ENCODE measurements around the gene DAAM2. TPM values are rescaled to one million over a fixed set of nuclear protein-coding genes. Genes with fewer than 3 reads are reported as not detected.

DAAM2 gene
- total and polyA plus RNA-seq, 4 donors = 1.9 to 17.0 (median 4.4) TPM

DNA sequence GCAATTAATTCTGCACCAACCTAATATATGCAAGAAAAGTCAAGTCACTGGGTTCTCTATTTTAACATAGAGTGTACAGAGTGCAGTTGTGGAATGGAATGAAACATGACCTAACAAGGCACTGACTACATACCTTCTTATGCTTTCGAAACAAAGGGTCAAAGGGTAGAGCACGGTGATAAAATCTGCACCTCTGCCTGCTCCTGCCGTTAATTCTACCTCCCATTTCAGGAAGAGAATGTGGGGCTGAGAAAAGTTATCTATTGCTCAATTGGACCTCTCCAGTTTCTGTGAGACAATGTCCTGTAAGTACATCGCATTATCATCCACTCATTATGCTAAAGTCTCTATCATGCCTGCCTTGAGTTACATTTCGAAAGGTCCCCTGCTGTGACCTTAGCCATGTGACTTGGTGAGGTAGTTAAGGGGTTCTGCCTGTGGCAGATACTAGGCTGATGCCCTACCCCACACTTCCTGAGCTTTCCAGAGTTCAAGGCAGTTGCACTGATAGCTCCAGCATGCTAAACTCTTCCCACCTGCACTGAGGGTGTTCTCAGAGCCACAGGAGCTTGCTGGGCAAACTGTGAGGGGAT, 156.1 kb downstream of the DAAM2 start (continued):
- TF ChIP-seq CTCF (IDR thresholded peaks at IDR 0.05; ENCODE audit: low read depth, low read length, missing input control) (no peak), HNF4G (IDR thresholded peaks at IDR 0.05) (peak; percentile 48)
- TF ChIP-seq, protein P1, sequence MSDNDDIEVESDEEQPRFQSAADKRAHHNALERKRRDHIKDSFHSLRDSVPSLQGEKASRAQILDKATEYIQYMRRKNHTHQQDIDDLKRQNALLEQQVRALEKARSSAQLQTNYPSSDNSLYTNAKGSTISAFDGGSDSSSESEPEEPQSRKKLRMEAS (IDR thresholded peaks at IDR 0.05) = peak; percentile 73

DNA sequence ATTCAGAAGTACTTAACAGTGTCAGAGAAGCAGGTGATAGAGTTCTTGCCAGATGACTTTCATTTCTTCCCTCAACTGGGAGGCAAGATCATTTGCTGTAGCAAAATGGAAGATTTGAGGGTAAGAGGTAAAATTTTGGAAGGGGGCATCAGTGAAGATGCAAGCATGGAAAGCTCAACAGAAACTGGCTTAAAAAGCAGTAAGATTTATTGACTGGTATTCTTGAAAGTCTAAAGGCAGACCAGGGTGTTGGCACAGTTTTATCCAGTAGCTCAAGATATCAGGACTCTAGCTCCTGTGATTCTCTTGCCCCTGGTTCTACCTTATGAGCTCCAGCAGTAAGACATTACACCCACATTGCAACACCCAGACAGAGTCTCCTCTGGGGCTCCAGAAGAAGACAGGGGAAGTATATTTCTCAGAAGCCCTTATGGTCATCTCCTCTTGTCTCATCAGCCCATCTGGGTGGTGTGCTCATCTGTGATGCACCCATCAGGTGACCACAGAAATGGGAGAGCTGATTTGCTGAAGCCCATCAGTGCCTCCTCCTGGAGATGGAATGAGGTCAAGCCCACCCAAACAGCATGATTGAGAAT, 158.0 kb downstream of the DAAM2 start:
- H3K27ac ChIP-seq (ENCODE audit: low read depth in 1 of 2, low read length in 2 of 2) = no peak overlapping the region
- no peak overlapping the region for H3K9ac ChIP-seq (ENCODE audit: low read depth in 1 of 2, low read length in 2 of 2)
- no peak overlapping the region for H3K4me3 ChIP-seq (ENCODE audit: low read depth in 1 of 3, low read length in 3 of 3)
- H3K27me3 ChIP-seq (ENCODE audit: control insufficient read depth in 4 of 4, insufficient read depth in 4 of 4, low read length in 3 of 4) = no peaks in the 10 kb centered on the region
- no peak for DNase-seq (ENCODE audit: low spot score)
- no peak for TF ChIP-seq REST (IDR thresholded peaks at IDR 0.05)
- no peak for TF ChIP-seq RXRA (IDR thresholded peaks at IDR 0.05)
- no peak for TF ChIP-seq YY1 (IDR thresholded peaks at IDR 0.05)
- TF ChIP-seq TAF1 (conservative IDR thresholded peaks at IDR 0.05) = no peak
- no peak for TF ChIP-seq ZBTB33 (IDR thresholded peaks at IDR 0.05)
- no peak for TF ChIP-seq NR2F2 (IDR thresholded peaks at IDR 0.05)
- TF ChIP-seq FOXA2 (IDR thresholded peaks at IDR 0.05) = no peak
- TF ChIP-seq JUND (IDR thresholded peaks at IDR 0.05) = no peak
- TF ChIP-seq SP1 (IDR thresholded peaks at IDR 0.05) = no peak
- TF ChIP-seq, protein P1 (IDR thresholded peaks at IDR 0.05) = no peak
- TF ChIP-seq RAD21 (IDR thresholded peaks at IDR 0.05) = no peak
- TF ChIP-seq CTCF (IDR thresholded peaks at IDR 0.05; ENCODE audit: low read depth, low read length, missing input control) = no peak
- no peak for TF ChIP-seq ATF3 (IDR thresholded peaks at IDR 0.05)
- no peak for TF ChIP-seq HNF4A (conservative IDR thresholded peaks at IDR 0.05)
- TF ChIP-seq EGR1 (IDR thresholded peaks at IDR 0.05; ENCODE audit: low read depth in 2 of 2) = no peak
- TF ChIP-seq GABPA (IDR thresholded peaks at IDR 0.05 in 1 of 2, conservative IDR thresholded peaks at IDR 0.05 in 1 of 2) = no peak
- no peaks in the 10 kb centered on the region for H3K9me3 ChIP-seq (ENCODE audit: control insufficient read depth in 4 of 4, low read length in 3 of 4)
- no peaks in the 10 kb centered on the region for H3K36me3 ChIP-seq (ENCODE audit: control insufficient read depth in 4 of 4, insufficient read depth in 3 of 4, low read depth in 1 of 4, low read length in 3 of 4)
- H3K4me1 ChIP-seq (ENCODE audit: control insufficient read depth in 4 of 4, insufficient read depth in 4 of 4, low read length in 3 of 4) = peaks cover 8 to 18% (median 12%) of the 10 kb centered on the region in 4 donors

Data from liver (tissue), 9 donors.